Ureter (tissue), 1 donor: ENCODE results near the gene IL2RA. TPM values are rescaled to one million over a fixed set of nuclear protein-coding genes. Genes with fewer than 3 reads are reported as not detected.
A peak's percentile ranks its signal among the peaks of the same experiment; 100 is the strongest.

Source experiments
- DNase-seq: peaks from one replicate; pipeline ENCODE4 v3.0.0-alpha.2; 2020; ENCODE audit warnings: low spot score
- total RNA-seq: library from RNA; stranded (reverse); gene quantifications from one replicate; pipeline ENCODE4 v1.2.4, GENCODE V29; 2023
- donor health status: DM: yes; HTN: yes; CAD: no.

IL2RA gene
- total RNA-seq, 1 donor from 2014 or later: 2.2 TPM

- no peak for DNase-seq
These were observed 22.0 kb downstream of the IL2RA start for GRCh38 chr10:6040205-6040604.

DNA sequence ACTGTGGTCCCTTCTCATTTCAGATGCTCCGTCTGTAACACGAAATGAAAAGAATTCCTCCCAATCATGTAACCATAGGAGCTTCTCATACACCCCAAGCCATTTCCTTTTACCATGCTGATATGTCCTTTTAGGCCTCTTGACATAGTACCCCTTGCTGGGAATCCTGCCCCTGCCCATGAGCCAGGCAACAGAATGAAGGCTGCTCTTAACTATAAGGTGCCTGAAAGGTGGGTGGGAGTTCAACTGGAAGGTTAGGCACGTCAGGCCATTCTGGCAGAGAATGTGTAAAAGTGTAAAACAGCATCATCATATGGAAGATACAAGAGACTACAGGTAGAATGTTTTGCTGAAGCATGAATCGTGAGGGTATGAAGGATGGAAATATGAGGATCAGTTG is 22.5 kb downstream of the IL2RA start:
- no peak for DNase-seq

- peak; percentile 7 for DNase-seq
These were observed 24.0 kb downstream of the IL2RA start for GRCh38 chr10:6038071-6038631.

DNA sequence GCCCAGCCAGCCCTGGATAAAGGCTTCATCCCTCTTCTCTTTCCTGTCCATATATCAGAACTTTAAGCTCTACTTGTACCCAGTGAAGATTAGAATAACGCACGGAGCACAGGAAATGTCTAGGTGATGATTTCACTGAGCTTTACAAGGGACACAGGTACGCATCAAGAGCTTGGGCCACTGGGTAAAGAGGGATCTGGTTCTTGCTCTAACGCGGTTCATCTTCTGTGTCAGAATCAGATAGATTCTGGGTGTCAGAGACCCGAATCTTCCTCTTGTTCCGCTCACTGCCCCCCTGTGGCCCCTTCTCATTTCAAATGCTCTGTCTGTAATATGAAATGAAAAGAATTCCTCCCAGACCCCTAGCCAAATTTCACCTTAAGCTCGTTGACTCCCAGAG is 24.7 kb downstream of the IL2RA start:
- peak; percentile 5 for DNase-seq

DNA sequence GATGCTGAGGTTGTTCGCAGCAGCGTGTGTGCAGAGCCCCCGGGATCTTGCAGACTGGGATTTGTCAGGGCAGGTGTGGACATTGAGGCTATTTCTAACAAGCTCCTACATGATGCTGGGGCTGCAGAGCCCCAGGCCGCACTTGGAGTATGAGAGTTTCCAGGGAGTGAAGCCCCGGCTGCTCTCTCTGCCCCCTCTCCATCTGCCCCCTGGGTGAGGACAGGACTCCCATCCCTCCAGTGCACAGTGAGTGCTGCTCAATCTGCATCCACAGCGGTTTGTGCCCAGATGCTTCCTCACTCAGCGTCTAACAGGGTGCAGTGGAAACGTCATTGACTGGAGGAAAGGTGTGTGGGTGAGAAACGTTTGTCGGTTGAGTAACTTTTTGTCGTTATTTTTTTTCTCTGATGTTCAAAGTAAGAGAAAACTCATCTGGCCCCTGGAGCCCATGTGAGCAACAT is 25.3 kb downstream of the IL2RA start:
- DNase-seq: peak; percentile 27

- peak; percentile 27 for DNase-seq
These were observed 26.1 kb downstream of the IL2RA start for GRCh38 chr10:6035931-6036575.

- peak; percentile 28 for DNase-seq
These were observed 26.9 kb downstream of the IL2RA start for GRCh38 chr10:6035101-6035834.

DNA sequence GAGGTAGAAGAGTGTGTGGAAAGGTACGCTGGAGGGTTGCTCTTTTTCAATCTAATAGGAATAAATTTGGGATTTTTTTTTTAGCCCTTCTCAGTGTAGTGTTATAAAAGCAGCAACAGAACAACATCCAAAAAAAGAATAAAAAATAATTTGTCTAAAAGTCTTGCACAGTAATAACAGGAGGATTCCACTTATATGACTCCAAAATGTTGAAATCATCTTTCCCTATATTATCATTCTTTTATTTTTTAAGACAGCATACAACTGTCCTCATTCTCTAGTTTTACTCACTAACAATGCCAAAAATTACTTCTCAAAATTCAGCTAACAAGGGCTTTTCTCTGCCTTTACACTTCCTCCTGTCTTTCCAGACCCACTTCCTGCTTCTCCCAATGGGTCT is 27.8 kb downstream of the IL2RA start:
- DNase-seq: no peak

DNA sequence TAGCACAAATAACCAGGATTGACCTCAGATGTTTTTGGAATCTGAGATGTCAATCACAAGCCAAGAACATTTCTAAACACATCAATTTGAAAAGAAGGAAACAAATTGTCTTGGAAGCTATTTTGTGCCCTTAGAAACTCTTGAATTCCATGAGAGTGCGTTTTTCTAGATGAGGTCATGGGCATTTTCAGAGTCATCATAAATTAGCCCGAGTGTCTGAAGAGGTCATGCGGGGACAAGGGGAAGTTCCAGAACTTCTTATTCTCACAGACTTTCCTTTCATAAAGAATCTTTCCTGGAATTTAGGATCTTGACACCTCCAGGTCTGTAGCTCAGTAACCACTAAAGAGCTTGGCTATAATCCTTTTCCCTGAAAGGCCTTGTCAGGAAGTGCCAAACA is 28.2 kb downstream of the IL2RA start:
- DNase-seq: peak; percentile 39

DNA sequence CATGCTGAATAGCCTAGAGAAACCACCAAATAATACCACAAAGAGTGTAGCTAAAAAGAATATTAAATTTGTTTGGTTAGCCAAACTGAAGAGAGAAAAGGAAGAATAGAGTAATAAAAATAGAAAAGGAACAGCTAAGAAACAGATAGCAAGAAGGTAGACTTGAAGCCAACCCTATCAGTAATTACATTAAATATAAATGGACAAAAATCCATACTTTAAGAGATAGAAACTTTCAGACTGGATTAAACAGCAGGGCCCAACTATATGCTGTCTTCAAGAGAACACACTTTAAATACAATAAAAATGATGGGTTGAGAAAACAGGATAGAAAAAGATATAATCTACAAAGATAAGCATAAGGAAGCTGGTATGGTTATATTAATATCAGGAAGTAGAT is 31.2 kb downstream of the IL2RA start:
- DNase-seq: no peak

- DNase-seq: no peak
These were observed 31.9 kb downstream of the IL2RA start for GRCh38 chr10:6030217-6030616.

- no peak for DNase-seq
These were observed 34.2 kb downstream of the IL2RA start for GRCh38 chr10:6027929-6028328.

DNA sequence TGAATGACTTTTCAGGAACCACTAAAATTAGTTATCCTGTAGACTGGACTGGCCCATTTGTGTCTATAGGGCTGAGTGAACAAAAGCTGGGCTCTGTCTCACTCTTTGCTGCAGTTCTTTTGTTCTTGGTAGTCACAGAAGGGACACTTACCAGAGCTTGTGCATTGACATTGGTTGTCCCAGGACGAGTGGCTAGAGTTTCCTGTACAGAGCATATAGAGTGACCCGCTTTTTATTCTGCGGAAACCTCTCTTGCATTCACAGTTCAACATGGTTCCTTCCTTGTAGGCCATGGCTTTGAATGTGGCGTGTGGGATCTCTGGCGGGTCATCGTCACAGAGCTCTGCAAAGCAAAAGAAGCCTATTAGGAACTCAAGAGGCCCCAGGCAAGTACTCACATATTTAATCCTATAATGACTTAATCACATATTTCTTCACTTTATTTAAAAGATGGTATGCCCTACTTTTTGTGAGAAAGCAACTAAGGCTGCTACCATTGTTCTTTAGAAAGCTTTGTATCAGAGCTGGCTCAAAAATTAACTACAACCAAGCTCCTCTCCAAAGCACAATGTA is 36.4 kb downstream of the IL2RA start:
- no peak for DNase-seq

DNA sequence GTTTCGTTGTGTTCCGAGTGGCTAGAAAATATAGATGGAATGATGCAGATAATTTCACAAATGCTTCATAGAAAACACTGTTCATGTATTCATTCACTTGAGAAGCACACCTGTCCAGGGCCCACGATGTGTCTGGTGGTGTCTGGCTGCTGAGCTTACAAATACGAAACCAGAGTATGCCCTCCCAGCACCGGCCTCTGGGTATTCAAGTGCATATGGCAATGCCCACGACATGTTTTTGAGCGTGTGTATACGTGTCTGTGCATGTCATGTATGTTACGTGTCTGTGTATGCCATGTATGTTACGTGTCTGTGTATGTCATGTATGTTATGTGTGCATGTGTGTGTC is 37.9 kb downstream of the IL2RA start:
- no peak for DNase-seq

- no peak for DNase-seq
These were observed 38.4 kb downstream of the IL2RA start for GRCh38 chr10:6023661-6024333.

- no peak for DNase-seq
These were observed 39.5 kb downstream of the IL2RA start for GRCh38 chr10:6022660-6023059.

DNA sequence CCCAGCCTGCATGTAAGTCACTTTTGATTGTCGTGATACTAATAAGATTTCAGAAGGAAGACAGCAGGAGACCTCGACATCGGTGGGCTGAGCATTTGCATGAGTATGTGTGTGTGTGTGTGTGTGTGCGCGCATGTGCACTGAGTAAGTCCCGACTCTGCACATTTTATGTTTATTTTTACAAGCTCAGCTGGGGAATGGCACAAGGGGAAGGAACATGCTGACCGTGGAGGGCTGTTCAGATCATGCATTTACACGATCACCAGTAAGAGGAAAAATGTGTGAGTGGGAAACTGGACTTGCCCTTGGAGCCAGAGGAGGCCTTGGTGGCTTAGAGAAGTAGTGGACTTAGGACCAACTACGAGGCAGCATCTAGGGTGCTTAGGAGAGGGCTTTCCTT is 41.3 kb downstream of the IL2RA start:
- no peak for DNase-seq

DNA sequence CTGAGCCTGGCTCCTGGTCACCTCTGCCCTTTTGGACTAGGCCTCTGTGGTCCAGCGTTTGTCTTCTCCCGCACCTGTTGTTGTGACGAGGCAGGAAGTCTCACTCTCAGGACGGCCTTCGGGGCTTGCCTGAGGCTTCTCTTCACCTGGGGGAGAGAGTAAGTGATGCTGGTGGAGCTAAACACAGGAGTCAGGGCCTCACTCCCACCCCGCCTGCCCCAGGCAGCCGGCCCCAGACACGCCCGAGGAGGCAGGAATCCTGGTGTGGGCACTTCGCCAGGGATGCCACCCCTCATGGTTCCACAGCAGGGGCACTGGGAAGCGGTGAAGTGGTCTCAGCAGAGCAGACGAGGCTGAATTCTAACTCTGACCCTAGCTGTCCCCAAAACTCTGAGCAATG is 42.4 kb downstream of the IL2RA start:
- DNase-seq: no peak

- DNase-seq: no peak
These were observed 43.0 kb downstream of the IL2RA start for GRCh38 chr10:6019010-6019782.

- DNase-seq: no peak
These were observed 43.7 kb downstream of the IL2RA start for GRCh38 chr10:6018422-6018821.

GRCh38 chr10:6017781-6018354 is 44.3 kb downstream of the IL2RA start:
- DNase-seq: no peak
